ENCODE results near the gene NPW.
A peak's percentile ranks its signal among the peaks of the same experiment; 100 is the strongest.
"Not testable (repeated sequence)": the region's sequence is repeated elsewhere in the genome, so short reads cannot be mapped to it uniquely, and the experiment has no call there.

The NPW gene

DNA sequence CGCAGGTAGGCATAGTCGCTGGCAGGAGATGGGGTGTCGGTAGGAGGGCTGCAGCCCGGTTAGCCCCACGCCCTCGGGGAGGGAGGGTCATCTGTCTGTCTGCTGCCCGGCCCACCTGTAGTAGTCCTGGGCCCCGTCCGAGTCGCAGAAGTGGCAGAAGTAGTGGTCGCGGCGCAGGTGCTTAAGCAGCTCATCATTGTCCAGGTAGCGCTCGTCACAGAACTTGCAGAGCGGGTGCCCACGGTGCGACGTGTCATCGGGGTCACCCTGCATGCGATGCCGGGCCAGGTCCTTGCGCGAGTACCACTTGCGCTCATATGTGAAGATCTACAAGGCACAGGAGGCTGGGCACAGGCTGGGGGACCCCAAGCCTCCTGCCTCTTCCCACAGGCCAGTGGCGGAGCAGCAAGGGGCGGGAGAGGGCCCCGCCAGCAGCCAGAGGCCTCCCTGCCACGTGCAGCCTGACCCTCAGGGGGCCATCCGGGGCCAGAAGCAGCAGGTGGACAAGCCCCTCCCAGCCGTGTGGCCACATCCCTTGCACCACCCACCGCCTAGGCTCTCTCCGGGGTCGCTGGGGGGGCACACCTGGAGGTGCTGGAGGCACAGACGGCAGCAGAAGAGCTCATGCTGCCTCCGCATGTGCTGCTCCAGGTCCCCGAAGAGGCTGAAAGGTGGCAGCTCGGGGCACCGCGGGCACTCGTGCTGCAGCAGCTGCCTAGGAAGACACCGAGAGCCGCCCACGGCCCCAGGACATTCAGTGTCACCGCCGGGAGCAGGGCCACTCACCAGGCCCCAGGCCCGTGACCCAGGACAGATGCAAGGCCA lies 17.0 kb upstream of the NPW start:
- no peak for DNase-seq

DNA sequence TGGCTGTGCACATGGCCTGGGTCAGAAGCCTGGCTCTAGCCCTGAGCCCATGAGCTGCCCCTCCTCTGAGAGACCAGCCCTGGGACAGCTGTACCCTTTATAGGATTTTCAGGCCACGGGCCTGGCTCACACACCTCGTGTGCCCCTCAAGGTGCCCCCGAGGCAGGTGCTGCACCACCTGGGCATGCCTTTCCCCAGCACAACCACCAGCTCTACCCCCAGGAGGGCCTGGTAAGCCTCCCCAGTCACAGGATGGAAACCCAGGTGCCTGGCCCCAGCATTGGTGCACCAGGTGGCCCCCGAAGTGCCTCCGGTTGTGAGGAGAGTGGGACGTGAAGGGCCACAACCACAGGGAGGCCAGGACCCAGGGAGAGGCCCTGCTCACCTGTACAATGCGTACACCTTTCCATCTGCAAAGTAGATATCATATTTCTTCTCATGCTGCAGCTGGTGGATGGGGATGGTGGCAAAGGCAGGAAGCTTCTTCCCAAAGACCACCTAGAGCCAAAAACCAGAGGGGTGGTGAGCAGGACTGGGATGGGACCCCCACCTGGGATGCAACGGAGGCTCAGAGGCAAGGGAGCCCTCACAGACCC lies 16.3 kb upstream of the NPW start:
- no peak for DNase-seq

GRCh38 chr16:2003827-2004641 lies 15.6 kb upstream of the NPW start:
- DNase-seq = peak; percentile 89

DNA sequence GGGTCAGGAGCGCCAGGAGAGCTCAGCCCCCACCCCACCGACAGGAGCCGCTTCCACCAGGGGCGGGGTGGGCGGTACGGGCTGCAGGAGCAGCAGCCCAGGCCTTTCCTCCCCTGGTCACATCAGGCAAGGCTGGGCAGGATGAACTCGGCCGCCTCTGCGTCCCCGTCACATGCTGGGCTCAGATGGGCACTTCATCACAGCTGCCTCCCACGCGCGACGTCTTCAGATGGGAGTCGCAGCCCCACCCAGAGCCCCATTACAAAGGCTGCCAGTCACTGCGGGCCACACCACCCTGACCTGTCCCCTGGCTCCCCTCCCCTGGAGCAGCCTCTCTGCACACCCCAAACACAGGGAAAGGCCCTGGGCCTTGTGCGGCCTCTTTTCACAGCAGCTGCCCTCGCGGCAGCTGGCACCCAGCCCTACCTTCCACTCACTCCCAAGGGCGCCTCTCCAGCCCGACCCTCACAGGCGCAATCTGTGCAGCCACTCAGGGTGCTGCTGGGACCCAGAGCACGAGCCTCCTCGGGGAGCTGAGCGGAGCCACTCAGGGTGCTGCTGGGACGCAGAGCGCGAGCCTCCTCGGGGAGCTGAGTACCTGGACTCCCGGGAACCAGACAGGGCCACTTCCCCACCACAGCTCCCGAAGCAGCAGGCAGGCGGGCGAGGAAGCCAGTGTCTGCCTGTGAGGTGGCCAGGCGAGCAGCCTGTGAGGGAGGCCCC lies 14.6 kb upstream of the NPW start:
- no peak for DNase-seq

DNA sequence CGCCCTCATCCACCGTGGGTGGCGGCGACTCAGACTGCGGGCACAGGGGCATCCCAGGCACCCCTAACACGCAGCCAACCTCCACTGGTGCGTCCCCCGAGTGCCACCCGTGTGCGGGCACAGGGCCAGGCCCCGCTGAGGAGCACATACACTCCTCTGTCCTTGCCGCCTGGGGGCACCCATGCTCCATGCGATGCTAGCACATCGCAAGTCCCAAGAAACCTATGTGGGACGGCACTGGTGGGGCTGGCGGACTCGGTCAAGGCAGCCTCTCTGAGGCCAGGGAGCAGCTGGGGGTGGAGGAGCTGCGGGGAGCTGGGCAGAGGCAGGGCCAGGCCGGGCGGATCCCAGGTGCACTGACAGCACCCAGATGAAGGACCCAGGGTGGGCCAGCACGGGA lies 13.9 kb upstream of the NPW start:
- no peak for DNase-seq

DNA sequence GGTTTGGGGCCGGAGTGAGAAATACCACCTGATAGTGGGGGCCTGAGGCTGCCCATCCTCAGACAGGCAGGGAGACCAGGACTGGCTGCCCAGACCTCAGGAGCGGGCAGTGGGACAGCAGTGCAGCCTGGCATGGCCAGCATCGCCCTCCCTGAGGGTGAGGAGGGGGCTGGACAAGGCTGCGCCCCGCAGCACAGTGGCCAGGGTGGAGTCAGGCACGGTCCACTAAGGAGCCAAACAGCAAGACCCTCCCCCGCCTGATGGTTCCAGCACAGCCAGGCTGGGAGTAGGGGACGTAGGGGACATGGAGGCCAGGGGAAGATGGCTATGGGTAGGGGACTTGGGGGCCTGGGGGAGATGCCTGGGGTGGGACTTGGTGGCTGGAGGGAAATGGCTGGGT lies 13.3 kb upstream of the NPW start:
- no peak for DNase-seq

GRCh38 chr16:2007081-2007836 lies 12.3 kb upstream of the NPW start:
- no peak for DNase-seq

DNA sequence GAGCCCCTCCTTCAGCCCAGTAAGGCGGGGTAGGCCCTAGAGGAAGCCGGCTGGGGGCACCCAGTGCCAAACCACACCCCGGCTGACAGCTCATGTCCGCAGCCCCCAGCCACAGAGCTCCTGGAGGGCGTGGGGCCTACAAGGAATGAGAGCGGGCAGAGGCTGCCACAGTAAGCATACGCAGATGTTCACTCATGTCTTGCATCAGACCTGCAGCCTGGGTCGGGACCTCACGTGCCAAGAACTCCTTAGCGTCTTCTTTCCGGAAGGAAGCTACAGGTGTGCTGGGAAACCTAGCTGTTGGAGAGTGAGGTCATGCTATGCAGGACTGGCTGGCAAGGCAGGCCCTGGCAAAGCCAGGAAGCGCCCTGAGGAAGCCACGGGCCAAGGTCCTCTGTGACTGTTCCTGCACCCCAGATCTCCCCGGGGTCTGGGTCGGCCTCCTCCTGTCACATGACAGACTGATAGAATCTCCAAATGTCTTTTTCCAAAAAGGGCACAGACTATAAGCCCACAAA lies 11.5 kb upstream of the NPW start:
- DNase-seq = no peak

DNA sequence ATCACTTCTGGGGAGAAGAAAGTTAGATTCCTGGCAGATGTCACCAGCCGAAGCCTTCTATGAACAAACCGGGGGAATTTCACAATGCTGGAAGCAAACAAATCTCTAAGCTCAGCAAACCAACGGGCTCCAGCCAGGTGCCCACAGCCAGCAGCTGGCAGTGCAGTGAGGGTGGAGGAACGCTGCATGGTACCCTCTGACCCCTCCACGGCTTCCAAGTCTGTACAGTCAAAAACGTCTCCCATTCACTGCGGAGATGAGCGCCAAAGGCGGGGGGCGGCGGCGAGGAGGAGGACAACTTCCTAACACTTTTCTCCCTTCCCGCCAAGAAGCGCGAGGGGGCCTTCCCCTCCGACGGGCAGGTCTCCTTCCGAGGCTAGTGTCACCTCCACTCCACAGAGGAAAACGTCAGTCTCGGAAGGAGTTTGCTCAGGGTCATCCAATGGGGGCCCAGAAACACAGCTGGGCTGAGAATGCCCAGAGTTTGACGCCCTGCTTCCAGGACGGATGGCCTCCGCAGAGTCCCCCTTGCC lies 10.9 kb upstream of the NPW start:
- DNase-seq = no peak

DNA sequence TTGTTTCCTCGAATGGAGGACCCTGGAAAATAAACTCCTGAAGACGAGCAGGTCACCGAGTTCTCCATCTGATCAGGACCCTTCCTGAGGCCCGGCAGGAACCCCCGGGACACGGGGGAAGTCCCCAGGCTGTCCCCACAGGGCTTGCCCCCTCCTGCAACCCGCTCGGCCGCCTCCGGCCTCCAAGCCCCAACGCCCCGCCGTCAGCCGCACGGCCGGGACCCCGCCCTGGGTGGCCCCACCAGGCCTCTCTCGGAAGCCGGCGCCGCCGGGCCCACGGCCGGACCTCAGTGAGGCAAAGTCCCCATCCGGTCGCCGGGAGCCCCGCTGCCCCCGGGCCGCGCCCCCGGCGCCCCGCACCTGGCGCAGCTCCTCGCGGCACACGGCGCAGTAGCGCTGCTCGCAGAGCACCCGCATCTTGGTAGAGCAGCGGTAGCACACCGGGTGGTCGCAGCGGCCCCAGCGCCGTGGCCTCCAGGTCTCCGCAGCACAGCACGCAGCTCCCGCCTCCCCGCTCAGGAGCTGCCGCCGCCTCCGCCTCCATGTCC lies 10.3 kb upstream of the NPW start:
- no peak for DNase-seq

GRCh38 chr16:2009791-2010510 lies 9.6 kb upstream of the NPW start, which contains the start of gene ZNF598:
Gene ZNF598 (minus strand): TSS chr16:2009821.
- peak; percentile 74 for DNase-seq

DNA sequence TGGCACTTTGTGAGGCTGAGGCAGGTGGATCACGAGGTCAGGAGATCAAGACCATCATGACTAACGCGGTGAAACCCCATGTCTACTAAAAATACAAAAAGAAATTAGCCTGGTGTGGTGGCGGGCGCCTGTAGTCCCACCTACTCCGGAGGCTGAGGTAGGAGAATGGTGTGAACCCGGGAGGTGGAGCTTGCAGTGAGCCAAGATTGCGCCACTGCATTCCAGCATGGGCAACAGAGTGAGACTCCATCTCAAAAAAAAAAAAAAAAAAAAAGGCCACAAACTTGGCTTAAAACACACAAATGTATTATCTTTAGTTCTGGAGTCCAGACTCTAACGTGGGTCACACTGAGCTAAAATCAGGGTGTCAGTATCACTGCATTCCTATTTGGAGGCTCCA lies 7.9 kb upstream of the NPW start:
- not testable (repeated sequence) for DNase-seq

DNA sequence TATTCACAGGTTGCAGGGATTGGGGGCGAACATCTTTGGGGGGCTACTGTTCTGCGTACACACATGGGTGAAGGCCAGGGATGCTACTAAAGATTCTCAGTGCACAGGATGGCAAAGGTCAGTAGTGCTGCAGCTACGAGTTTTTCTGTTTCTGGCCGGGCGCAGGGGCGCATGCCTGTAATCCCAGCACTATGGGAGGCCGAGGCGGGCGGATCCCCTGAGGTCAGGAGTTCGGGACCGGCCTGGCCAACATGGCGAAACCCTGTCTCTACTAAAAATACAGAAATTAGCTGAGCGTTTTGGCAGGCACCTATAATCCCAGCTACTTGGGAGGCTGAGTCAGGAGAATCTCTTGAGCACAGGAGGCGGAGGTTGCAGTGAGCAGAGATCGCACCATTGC lies 6.1 kb upstream of the NPW start:
- no peak for DNase-seq

- no peak for DNase-seq
Measured at GRCh38 chr16:2015117-2015946, 4.3 kb upstream of the NPW start.

DNA sequence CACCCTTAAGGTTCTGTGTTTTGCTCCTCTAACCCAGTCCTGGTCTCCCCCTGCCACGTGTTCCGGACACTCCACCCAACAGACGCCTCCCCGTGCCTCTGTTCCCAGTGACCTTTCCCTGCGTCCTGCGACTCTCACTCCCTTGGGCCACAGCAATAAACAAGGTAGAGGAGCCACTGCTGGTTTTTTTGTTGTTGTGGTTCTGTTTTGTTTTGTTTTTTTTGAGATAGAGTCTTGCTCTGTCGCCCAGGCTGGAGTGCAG lies 3.7 kb upstream of the NPW start:
- no peak for DNase-seq

DNA sequence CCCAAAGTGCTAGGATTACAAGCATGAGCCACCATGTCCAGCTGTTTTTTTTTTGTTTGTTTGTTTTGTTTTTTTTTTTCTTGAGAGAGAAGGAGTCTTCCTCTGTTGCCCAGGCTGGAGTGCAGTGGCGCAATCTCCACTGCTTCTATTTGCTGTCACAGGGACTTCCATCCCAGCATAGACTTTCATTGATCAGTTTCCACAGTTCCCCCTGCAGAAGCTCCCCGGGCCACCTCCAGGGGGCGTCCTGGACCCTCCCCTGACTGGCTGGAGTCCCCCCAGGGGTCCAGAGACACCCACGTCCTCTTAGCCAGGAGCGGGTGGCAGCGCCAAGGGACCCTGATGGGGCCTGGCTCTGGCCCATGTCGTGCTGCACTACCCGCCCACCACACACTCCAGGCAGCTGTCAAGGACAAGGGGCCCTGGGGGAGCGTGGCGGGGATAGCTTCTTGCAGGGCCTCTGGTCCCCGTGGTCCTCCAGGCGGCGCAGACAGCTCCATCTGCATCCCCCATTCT lies 3.1 kb upstream of the NPW start:
- no peak for DNase-seq

DNA sequence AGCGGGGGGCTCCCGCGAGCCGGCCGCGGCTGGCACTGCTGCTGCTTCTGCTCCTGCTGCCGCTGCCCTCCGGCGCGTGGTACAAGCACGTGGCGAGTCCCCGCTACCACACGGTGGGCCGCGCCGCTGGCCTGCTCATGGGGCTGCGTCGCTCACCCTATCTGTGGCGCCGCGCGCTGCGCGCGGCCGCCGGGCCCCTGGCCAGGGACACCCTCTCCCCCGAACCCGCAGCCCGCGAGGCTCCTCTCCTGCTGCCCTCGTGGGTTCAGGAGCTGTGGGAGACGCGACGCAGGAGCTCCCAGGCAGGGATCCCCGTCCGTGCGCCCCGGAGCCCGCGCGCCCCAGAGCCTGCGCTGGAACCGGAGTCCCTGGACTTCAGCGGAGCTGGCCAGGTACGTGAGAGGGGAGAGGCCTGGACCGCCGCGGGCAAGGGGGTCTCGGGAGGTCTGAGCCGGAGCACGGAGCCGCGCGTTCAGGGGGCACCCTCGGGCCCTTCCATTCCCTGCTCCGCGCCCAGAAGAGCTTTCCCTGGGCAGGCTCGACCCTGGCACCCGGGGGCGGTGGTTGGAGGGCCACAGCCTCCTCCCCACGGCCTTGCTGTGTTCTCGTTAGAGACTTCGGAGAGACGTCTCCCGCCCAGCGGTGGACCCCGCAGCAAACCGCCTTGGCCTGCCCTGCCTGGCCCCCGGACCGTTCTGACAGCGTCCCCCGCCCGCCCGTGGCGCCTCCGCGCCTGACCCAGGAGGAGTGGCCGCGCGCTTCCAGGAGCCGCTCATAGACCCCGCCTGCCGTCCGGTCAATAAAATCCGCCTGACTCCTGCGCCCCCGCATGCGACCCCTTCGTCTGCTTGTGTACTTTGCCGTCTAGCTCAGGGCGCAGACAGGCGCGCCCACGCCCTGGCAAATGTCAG lies 591 bp downstream of the NPW start:
- DNase-seq = no peak

DNA sequence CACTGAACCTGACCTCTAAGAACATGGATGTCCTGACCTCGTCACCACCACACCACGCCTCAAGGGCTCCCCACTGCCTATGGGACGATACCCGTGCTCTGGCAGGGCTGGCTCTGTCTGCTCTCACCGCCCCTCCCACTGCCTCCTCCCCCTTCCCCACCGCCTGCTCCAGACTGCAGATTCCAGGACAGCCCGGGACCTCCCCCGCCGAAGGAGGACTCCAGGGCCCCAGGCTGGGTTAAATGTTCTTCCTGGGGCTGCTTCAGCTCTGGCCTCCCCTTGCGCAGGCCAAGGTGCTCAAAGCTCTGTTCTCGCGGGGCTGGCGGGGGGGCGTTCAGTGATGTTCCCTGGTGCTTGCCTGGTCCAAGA lies 3.1 kb downstream of the NPW start:
- DNase-seq = no peak

Measured in activated CD4-positive, alpha-beta T cell treated with anti-CD3 and anti-CD28 coated beads, Interleukin-2, amount 50 U/mL, for 1 hour (primary cell).